ENCODE results near the gene MAP3K5. TPM values are rescaled to one million over a fixed set of nuclear protein-coding genes. Genes with fewer than 3 reads are reported as not detected.

The MAP3K5 gene
- total and polyA plus RNA-seq, 2 donors (not counting 3 experiments of a cell fraction or from before 2014, with no cell fraction given): 1.5 to 7.0 TPM

- ChIA-PET CTCF (interaction anchor here (1.7 to 4.7 kb wide), 3 partner anchors 22 to 95 kb away, joined by 6 to 18 read pairs (median 11); partner anchors contain the start of gene MAP3K5), POLR2A (no interaction called here)
- intact Hi-C loops (cut with micrococcal nuclease): loop anchor here (5.0 kb wide), 1 partner anchor 43 kb away; no protein-coding TSS in a partner anchor
- dilution Hi-C loops (cut with MboI; ENCODE audit: extremely low pct_ligation_motif_present, low sequenced_read_pairs): no loop called here
- Histone ChIP-seq H2AFZ (ENCODE audit: low read depth, low read length) (no peak overlapping the region), H3K9ac (replicated peaks; ENCODE audit: extremely low read depth, insufficient read depth, low read length) (no peak overlapping the region), H3K9me1 (replicated peaks; ENCODE audit: control insufficient read depth, extremely low read depth, insufficient read depth, low read length) (no peaks in the 10 kb centered on the region), H3K4me1 (ENCODE audit: control insufficient read depth, extremely low read depth, insufficient read depth, low read length) (peaks cover 4% of the 10 kb centered on the region), H3K9me3 (replicated peaks; ENCODE audit: control insufficient read depth, insufficient read depth, low read length) (no peaks in the 10 kb centered on the region), H3K27me3 (ENCODE audit: control insufficient read depth in 2 of 2, insufficient read depth in 2 of 2, low read length in 2 of 2) (no peaks in the 10 kb centered on the region), H3K36me3 (ENCODE audit: control insufficient read depth in 2 of 2, extremely low read depth in 1 of 2, insufficient read depth in 2 of 2, low read length in 2 of 2) (no peaks in the 10 kb centered on the region), H3K79me2 (ENCODE audit: control insufficient read depth, insufficient read depth, low read length) (peaks cover 2% of the 10 kb centered on the region), H4K20me1 (replicated peaks; ENCODE audit: control insufficient read depth, extremely low read depth, insufficient read depth, low read length) (no peaks in the 10 kb centered on the region), H3K27ac (ENCODE audit: insufficient read depth, low read depth, low read length) (no peak overlapping the region), H3K4me2 (ENCODE audit: insufficient read depth, low read length) (no peak overlapping the region), H3K4me3 (replicated peaks in 1 of 3; ENCODE audit: insufficient read depth in 1 of 3, low read depth in 1 of 3, low read length in 3 of 3) (no peak overlapping the region)
- TF ChIP-seq POLR2A (IDR thresholded peaks at IDR 0.05; ENCODE audit: low read depth, low read length): no peak
- no peak for TF ChIP-seq CTCF (IDR thresholded peaks at IDR 0.05; ENCODE audit: extremely low read depth in 1 of 2, insufficient read depth in 1 of 2, low read depth in 1 of 2, low read length in 2 of 2)
- TF ChIP-seq POLR2AphosphoS5 (IDR thresholded peaks at IDR 0.05; ENCODE audit: insufficient read depth, low read depth, low read length): no peak
- DNase-seq (ENCODE audit: low read depth, low spot score) (no peak), FAIRE-seq (no peak)
- no TSS peak for BruUV-seq (replicated peaks)
These were observed 53.2 kb downstream of the MAP3K5 start for GRCh38 chr6:136739071-136739470.

GRCh38 chr6:136738692-136739057, 53.6 kb downstream of the MAP3K5 start:
- H3K9me3 ChIP-seq (replicated peaks; ENCODE audit: control insufficient read depth, insufficient read depth, low read length): no peaks in the 10 kb centered on the region
- H3K27me3 ChIP-seq (ENCODE audit: control insufficient read depth in 2 of 2, insufficient read depth in 2 of 2, low read length in 2 of 2): no peaks in the 10 kb centered on the region
- no peak overlapping the region for H3K4me3 ChIP-seq (replicated peaks in 1 of 3; ENCODE audit: insufficient read depth in 1 of 3, low read depth in 1 of 3, low read length in 3 of 3)
- H3K36me3 ChIP-seq (ENCODE audit: control insufficient read depth in 2 of 2, extremely low read depth in 1 of 2, insufficient read depth in 2 of 2, low read length in 2 of 2): no peaks in the 10 kb centered on the region
- ChIA-PET CTCF (interaction anchor here (1.7 to 4.7 kb wide), 3 partner anchors 22 to 94 kb away, joined by 6 to 18 read pairs (median 11); partner anchors contain the start of gene MAP3K5), POLR2A (no interaction called here)
- BruUV-seq (replicated peaks): no TSS peak
- H3K79me2 ChIP-seq (ENCODE audit: control insufficient read depth, insufficient read depth, low read length): peaks cover 2% of the 10 kb centered on the region
- no peaks in the 10 kb centered on the region for H3K9me1 ChIP-seq (replicated peaks; ENCODE audit: control insufficient read depth, extremely low read depth, insufficient read depth, low read length)
- dilution Hi-C loops (cut with MboI; ENCODE audit: extremely low pct_ligation_motif_present, low sequenced_read_pairs): no loop called here
- peaks cover 4% of the 10 kb centered on the region for H3K4me1 ChIP-seq (ENCODE audit: control insufficient read depth, extremely low read depth, insufficient read depth, low read length)
- H2AFZ ChIP-seq (ENCODE audit: low read depth, low read length): no peak overlapping the region
- H3K27ac ChIP-seq (ENCODE audit: insufficient read depth, low read depth, low read length): no peak overlapping the region
- no peaks in the 10 kb centered on the region for H4K20me1 ChIP-seq (replicated peaks; ENCODE audit: control insufficient read depth, extremely low read depth, insufficient read depth, low read length)
- no peak overlapping the region for H3K9ac ChIP-seq (replicated peaks; ENCODE audit: extremely low read depth, insufficient read depth, low read length)
- no peak for DNase-seq (ENCODE audit: low read depth, low spot score)
- TF ChIP-seq JUN (IDR thresholded peaks at IDR 0.05; ENCODE audit: borderline replicate concordance, insufficient read depth, insufficient read length, low read depth) (no peak), POLR2AphosphoS5 (IDR thresholded peaks at IDR 0.05; ENCODE audit: insufficient read depth, low read depth, low read length) (no peak), FOS (IDR thresholded peaks at IDR 0.05; ENCODE audit: borderline replicate concordance, insufficient read depth, low read length) (no peak), CTCF (IDR thresholded peaks at IDR 0.05; ENCODE audit: extremely low read depth in 1 of 2, insufficient read depth in 1 of 2, low read depth in 1 of 2, low read length in 2 of 2) (no peak), MYC (IDR thresholded peaks at IDR 0.05; ENCODE audit: low read depth, low read length) (no peak), MAX (IDR thresholded peaks at IDR 0.05; ENCODE audit: insufficient read depth, insufficient read length) (no peak), GATA2 (IDR thresholded peaks at IDR 0.05; ENCODE audit: insufficient read depth, insufficient read length, low read depth, low read length) (no peak), POLR2A (IDR thresholded peaks at IDR 0.05; ENCODE audit: low read depth, low read length) (no peak), EZH2 (IDR thresholded peaks at IDR 0.05; ENCODE audit: borderline replicate concordance, low read depth, low read length, severe bottlenecking) (no peak)
- H3K4me2 ChIP-seq (ENCODE audit: insufficient read depth, low read length): no peak overlapping the region
- peak; percentile 54 for FAIRE-seq
- intact Hi-C loops (cut with micrococcal nuclease): loop anchor here (5.0 kb wide), 1 partner anchor 44 kb away; no protein-coding TSS in a partner anchor

Measured in endothelial cell of umbilical vein (primary cell).